Skeletal muscle tissue (tissue), 4 donors: ENCODE results near the gene GCK. TPM values are rescaled to one million over a fixed set of nuclear protein-coding genes. Genes with fewer than 3 reads are reported as not detected.

Source experiments
- H3K27ac ChIP-seq: one replicate; pipeline ENCODE4 v1.7.0; 2013; ENCODE audit warnings: mild to moderate bottlenecking, low read depth, low read length, inconsistent platforms
- H3K27me3 ChIP-seq, 3 donors: one replicate each; pipeline ENCODE4 v1.7.0; 2013; ENCODE audit warnings: low read length in 3 of 3; ENCODE audit not compliant: control insufficient read depth in 3 of 3, insufficient read depth in 3 of 3
- H3K36me3 ChIP-seq, 3 donors: one replicate each; pipeline ENCODE4 v1.7.0; 2013; ENCODE audit warnings: low read length in 3 of 3; ENCODE audit not compliant: control insufficient read depth in 3 of 3, insufficient read depth in 3 of 3
- H3K4me1 ChIP-seq, 3 donors: one replicate each; pipeline ENCODE4 v1.7.0; 2013; ENCODE audit warnings: low read length in 3 of 3, mild to moderate bottlenecking in 3 of 3; ENCODE audit not compliant: control insufficient read depth in 3 of 3, insufficient read depth in 3 of 3
- H3K4me3 ChIP-seq, 3 donors: one replicate each; pipeline ENCODE4 v1.7.0; 2013; ENCODE audit warnings: low read length in 3 of 3
- H3K9ac ChIP-seq, 3 donors: one replicate each; pipeline ENCODE4 v1.7.0; 2013; ENCODE audit warnings: low read length in 3 of 3, mild to moderate bottlenecking in 3 of 3, moderate library complexity in 2 of 3, low read depth in 1 of 3
- H3K9me3 ChIP-seq, 3 donors: one replicate each; pipeline ENCODE4 v1.7.0; 2013; ENCODE audit warnings: low read length in 3 of 3; ENCODE audit not compliant: control insufficient read depth in 3 of 3
- total RNA-seq: library from RNA; depleted of rRNA; stranded (reverse); fragments of >200 nt; gene quantifications from one replicate; pipeline ENCODE4 v1.2.3, GENCODE V29; 2014
- donor health status: Osteomylitis.

The GCK gene
- total RNA-seq, 1 donor from 2014 or later, result 2.1 TPM

GRCh38 chr7:44144968-44145478 is 44.2 kb downstream of the GCK start:
- Histone ChIP-seq H3K36me3 (no peaks in the 10 kb centered on the region), H3K4me1 (peaks cover 0 to 12% (median 6%) of the 10 kb centered on the region in 3 donors), H3K9me3 (no peaks in the 10 kb centered on the region), H3K27me3 (peaks cover 15 to 20% (median 20%) of the 10 kb centered on the region in 3 donors), H3K9ac (no peak overlapping the region), H3K27ac (no peak overlapping the region), H3K4me3 (peak overlapping the region in 2 of 3 donors; percentile 43 to 70)

GRCh38 chr7:44144426-44144967 is 44.7 kb downstream of the GCK start:
- H3K4me3 ChIP-seq, result no peak overlapping the region
- H3K36me3 ChIP-seq, result no peaks in the 10 kb centered on the region
- peaks cover 15 to 20% (median 20%) of the 10 kb centered on the region in 3 donors for H3K27me3 ChIP-seq
- H3K4me1 ChIP-seq, result peaks cover 0 to 12% (median 6%) of the 10 kb centered on the region in 3 donors
- no peaks in the 10 kb centered on the region for H3K9me3 ChIP-seq
- no peak overlapping the region for H3K27ac ChIP-seq
- no peak overlapping the region for H3K9ac ChIP-seq

- H3K9ac ChIP-seq, result no peak overlapping the region
- peaks cover 15 to 20% (median 20%) of the 10 kb centered on the region in 3 donors for H3K27me3 ChIP-seq
- H3K4me3 ChIP-seq, result no peak overlapping the region
- no peaks in the 10 kb centered on the region for H3K9me3 ChIP-seq
- H3K36me3 ChIP-seq, result no peaks in the 10 kb centered on the region
- peaks cover 0 to 12% (median 6%) of the 10 kb centered on the region in 3 donors for H3K4me1 ChIP-seq
- H3K27ac ChIP-seq, result no peak overlapping the region
Observed at GRCh38 chr7:44143646-44144250, 45.5 kb downstream of the GCK start.

GRCh38 chr7:44142028-44142427 is 47.2 kb downstream of the GCK start:
- no peak overlapping the region for H3K4me3 ChIP-seq
- H3K9me3 ChIP-seq, result no peaks in the 10 kb centered on the region
- H3K9ac ChIP-seq, result no peak overlapping the region
- H3K4me1 ChIP-seq, result peaks cover 0 to 12% (median 6%) of the 10 kb centered on the region in 3 donors
- no peaks in the 10 kb centered on the region for H3K36me3 ChIP-seq
- H3K27me3 ChIP-seq, result peaks cover 12 to 15% (median 15%) of the 10 kb centered on the region in 3 donors
- H3K27ac ChIP-seq, result no peak overlapping the region

- Histone ChIP-seq H3K36me3 (no peaks in the 10 kb centered on the region), H3K27me3 (peaks cover 12 to 15% (median 13%) of the 10 kb centered on the region in 3 donors), H3K4me3 (no peak within 1 kb of the TSS), H3K27ac (no peak within 1 kb of the TSS), H3K9me3 (no peaks in the 10 kb centered on the region), H3K4me1 (peaks cover 0 to 9% (median 6%) of the 10 kb centered on the region in 3 donors), H3K9ac (no peak within 1 kb of the TSS)
Observed at GRCh38 chr7:44141221-44141850, 47.9 kb downstream of the GCK start, which contains the start of gene MYL7. Gene MYL7, minus strand, starts transcription at chr7:44141332. Its CDS starts 27 bp downstream, at chr7:44141305.

- H3K9me3 ChIP-seq, result no peaks in the 10 kb centered on the region
- no peak overlapping the region for H3K4me3 ChIP-seq
- no peaks in the 10 kb centered on the region for H3K36me3 ChIP-seq
- no peak overlapping the region for H3K27ac ChIP-seq
- peaks cover 0 to 2% (median under 1%) of the 10 kb centered on the region in 3 donors for H3K4me1 ChIP-seq
- H3K9ac ChIP-seq, result no peak overlapping the region
- H3K27me3 ChIP-seq, result peaks cover 9% of the 10 kb centered on the region in 3 donors
Observed at GRCh38 chr7:44140341-44140740, 48.9 kb downstream of the GCK start.

GRCh38 chr7:44139311-44140010 is 49.8 kb downstream of the GCK start:
- Histone ChIP-seq H3K27me3 (peaks cover 0 to 1% (median under 1%) of the 10 kb centered on the region in 3 donors), H3K9ac (no peak overlapping the region), H3K4me3 (no peak overlapping the region), H3K36me3 (no peaks in the 10 kb centered on the region), H3K4me1 (no peaks in the 10 kb centered on the region), H3K9me3 (no peaks in the 10 kb centered on the region), H3K27ac (no peak overlapping the region)

- Histone ChIP-seq H3K36me3 (no peaks in the 10 kb centered on the region), H3K4me1 (no peaks in the 10 kb centered on the region), H3K4me3 (no peak overlapping the region), H3K9me3 (no peaks in the 10 kb centered on the region), H3K27ac (no peak overlapping the region), H3K27me3 (no peaks in the 10 kb centered on the region), H3K9ac (no peak overlapping the region)
Observed at GRCh38 chr7:44138698-44139097, 50.5 kb downstream of the GCK start.

GRCh38 chr7:44136731-44137130 is 52.5 kb downstream of the GCK start:
- no peaks in the 10 kb centered on the region for H3K36me3 ChIP-seq
- H3K27ac ChIP-seq, result no peak overlapping the region
- no peak overlapping the region for H3K9ac ChIP-seq
- H3K4me1 ChIP-seq, result peaks cover 9 to 13% (median 10%) of the 10 kb centered on the region in 3 donors
- no peaks in the 10 kb centered on the region for H3K9me3 ChIP-seq
- H3K4me3 ChIP-seq, result no peak overlapping the region
- no peaks in the 10 kb centered on the region for H3K27me3 ChIP-seq
